HepG2 (cell line): Measurements from ENCODE around the gene HS6ST1. TPM values are rescaled to one million over a fixed set of nuclear protein-coding genes. Genes with fewer than 3 reads are reported as not detected.

ENCODE experiments used
- GTF3A ChIP-seq: sonication (generic); formaldehyde crosslinking; conservative IDR thresholded peaks from 2 replicates; pipeline ENCODE4 v1.4.0; 2020; ENCODE audit warnings: mild to moderate bottlenecking, missing genetic modification reagents
- HDAC2 ChIP-seq: sonication (generic); formaldehyde crosslinking; IDR thresholded peaks from 2 replicates; pipeline ENCODE4 v1.4.0; 2020; ENCODE audit warnings: missing genetic modification reagents
- HNF4G ChIP-seq, 2 experiments: sonication (generic) in 1 of 2; formaldehyde crosslinking in 1 of 2; IDR thresholded peaks; 2 replicates each; pipeline versions ENCODE4 v1.4.0 to v1.6.1; 2011 to 2020; ENCODE audit warnings: borderline replicate concordance in 2 of 2, low read depth in 2 of 2, mild to moderate bottlenecking in 2 of 2, low read length in 1 of 2, missing genetic modification reagents in 1 of 2, moderate library complexity in 1 of 2
- KDM5B ChIP-seq: sonication (generic); formaldehyde crosslinking; IDR thresholded peaks from 2 replicates; pipeline ENCODE4 v1.4.0; 2020; ENCODE audit warnings: missing genetic modification reagents, mild to moderate bottlenecking, borderline replicate concordance
- MTA1 ChIP-seq: sonication (generic); formaldehyde crosslinking; IDR thresholded peaks from 2 replicates; pipeline ENCODE4 v1.4.0; 2020; ENCODE audit warnings: missing genetic modification reagents, mild to moderate bottlenecking, borderline replicate concordance
- NCOA2 ChIP-seq: sonication (generic); formaldehyde crosslinking; IDR thresholded peaks from 2 replicates; pipeline ENCODE4 v1.8.0; 2022; ENCODE audit warnings: inconsistent platforms
- SRSF4 ChIP-seq: fragments of 200-400 bp; formaldehyde crosslinking; IDR thresholded peaks from one replicate; pipeline ENCODE4 v1.6.1; 2018; ENCODE audit warnings: mild to moderate bottlenecking, low read depth, low read length, moderate library complexity; ENCODE audit not compliant: poor library complexity, severe bottlenecking
- TFAP4 ChIP-seq: sonication (generic); IDR thresholded peaks from 2 replicates; pipeline ENCODE4 v1.6.1; 2016; ENCODE audit warnings: low read depth, borderline replicate concordance
- TFDP2 ChIP-seq: sonication (generic); formaldehyde crosslinking; IDR thresholded peaks from 2 replicates; pipeline ENCODE4 v1.4.0; 2020; ENCODE audit warnings: missing genetic modification reagents
- THAP9 ChIP-seq: sonication (generic); formaldehyde crosslinking; IDR thresholded peaks from 2 replicates; pipeline ENCODE4; 2020; ENCODE audit warnings: missing genetic modification reagents, mild to moderate bottlenecking, borderline replicate concordance
- TSC22D2 ChIP-seq: sonication (generic); formaldehyde crosslinking; IDR thresholded peaks from 2 replicates; pipeline ENCODE4 v1.5.1; 2020; ENCODE audit warnings: missing genetic modification reagents, mild to moderate bottlenecking, borderline replicate concordance
- XBP1 ChIP-seq: sonication (generic); formaldehyde crosslinking; IDR thresholded peaks from 2 replicates; pipeline ENCODE4 v1.5.0; 2020; ENCODE audit warnings: missing genetic modification reagents
- ZBTB7B ChIP-seq: sonication (generic); formaldehyde crosslinking; IDR thresholded peaks from 2 replicates; pipeline ENCODE4 v1.4.0; 2020; ENCODE audit warnings: missing genetic modification reagents
- ZNF614 ChIP-seq: IDR thresholded peaks from 2 replicates; pipeline ENCODE4 v1.6.1; 2018; ENCODE audit warnings: missing biosample characterization, missing genetic modification reagents, inconsistent platforms, borderline replicate concordance
- ZNF768 ChIP-seq: sonication (generic); formaldehyde crosslinking; IDR thresholded peaks from 2 replicates; pipeline ENCODE4 v1.4.0; 2020; ENCODE audit warnings: missing genetic modification reagents
- polyA plus RNA-seq, 8 experiments: library from polyadenylated mRNA; depleted of rRNA in 3 of 8; stranded (reverse) in 7 of 8; unstranded in 1 of 8; fragments of >200 nt; fragmentation: Illumina TruSeq in 4 of 8; extraction: Trizol in 4 of 8; gene quantifications; 2 replicates each; pipeline versions ENCODE4 v1.2.1 to v1.2.3, GENCODE V29; 2011 to 2016; ENCODE audit warnings: low read depth in 4 of 8, missing spikeins in 1 of 8, mixed read lengths in 1 of 8; ENCODE audit not compliant: insufficient read depth in 1 of 8
- total RNA-seq, 5 experiments: library from RNA; depleted of rRNA; stranded (reverse); fragments of >200 nt; fragmentation: Illumina TruSeq; extraction: Trizol; gene quantifications; 2 replicates each; pipeline ENCODE4 v1.2.3, GENCODE V29; 2016; ENCODE audit warnings: low read depth in 1 of 5
- TF ChIP-seq, protein P1 (sequence below): sonication (generic); formaldehyde crosslinking; IDR thresholded peaks from 2 replicates; pipeline ENCODE4 v1.5.1; 2020; ENCODE audit warnings: mild to moderate bottlenecking, missing genetic modification reagents, borderline replicate concordance
- TF ChIP-seq, protein P2 (sequence below): fragments of 450-650 bp; IDR thresholded peaks from 2 replicates; pipeline ENCODE4 v1.6.1; 2017; ENCODE audit warnings: mild to moderate bottlenecking

HS6ST1 gene
- total and polyA plus RNA-seq, 2 of the 13 experiments (the other 11 are each of a cell fraction or from before 2014, with no cell fraction given): 34.5 to 84.6 TPM

DNA sequence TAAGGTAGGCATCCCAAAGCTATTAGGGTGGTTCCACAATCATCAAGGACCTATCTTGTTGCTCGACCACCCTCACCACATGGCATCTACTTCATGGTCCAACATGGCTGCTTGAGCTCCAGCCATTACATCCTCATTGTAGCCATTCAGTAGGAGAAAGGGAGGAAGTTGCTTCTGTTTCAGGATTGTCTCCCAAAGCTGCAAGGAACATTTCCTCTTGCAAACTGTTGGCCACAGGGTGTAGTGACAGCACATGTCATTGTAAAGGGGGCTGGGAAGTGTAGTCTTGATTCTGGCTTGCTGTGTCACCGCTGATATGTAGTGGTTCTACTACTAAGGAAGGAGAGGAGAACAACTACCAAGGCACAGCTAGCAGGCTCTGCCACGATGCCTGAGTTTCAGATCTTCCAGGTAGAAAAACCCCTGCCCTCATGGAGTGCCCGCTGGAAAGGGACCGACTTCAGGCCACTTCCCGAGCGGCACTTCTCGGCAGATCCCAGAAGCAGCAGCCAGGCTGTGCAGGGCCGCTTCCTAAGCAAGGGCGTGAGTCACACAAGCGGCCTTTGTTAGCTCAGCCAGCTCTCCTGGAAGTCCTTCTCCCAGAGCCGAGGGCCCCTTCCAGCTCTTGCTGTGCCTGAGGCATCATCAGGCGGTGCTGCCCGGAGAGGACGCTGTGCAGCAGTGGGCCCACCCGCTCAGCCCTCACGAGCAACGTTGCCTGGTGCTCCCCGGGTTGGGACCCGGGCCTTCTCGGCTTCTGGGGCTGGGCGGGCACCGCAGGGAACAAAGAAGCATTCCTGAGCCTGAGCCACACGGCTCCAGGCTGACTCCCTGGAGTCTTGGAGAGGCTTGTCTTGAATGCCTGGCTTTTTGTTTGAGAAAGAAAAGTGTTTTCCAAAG, 58.2 kb downstream of the HS6ST1 start (continued):
- TF ChIP-seq THAP9 (CRISPR knock-in tag) (peak; percentile 43; the same call in 1 of the 2 replicates), KDM5B (CRISPR knock-in tag) (peak; percentile 76; the same call in 1 of the 2 replicates), MTA1 (CRISPR knock-in tag) (no peak), TFDP2 (CRISPR knock-in tag) (peak; percentile 40; the same call in 1 of the 2 replicates), TFAP4 (peak; percentile 24; the same call in 1 of the 2 replicates), ZNF768 (CRISPR knock-in tag) (peak; percentile 84), HDAC2 (CRISPR knock-in tag) (peak; percentile 57), GTF3A (CRISPR knock-in tag) (no peak), TSC22D2 (peak; percentile 81), ZBTB7B (CRISPR knock-in tag) (peak; percentile 67), SRSF4 (no peak), XBP1 (no peak), NCOA2 (peak; percentile 39; the same call in 1 of the 2 replicates), HNF4G (IDR thresholded peaks at IDR 0.05; ENCODE audit: borderline replicate concordance, low read depth, low read length) (no peak), HNF4G (CRISPR knock-in tag; IDR thresholded peaks at IDR 0.05; ENCODE audit: borderline replicate concordance, low read depth) (0 out of 2 replicates have a peak, but pooled peaks have one; percentile 57), ZNF614 (0 out of 2 replicates have a peak, but pooled peaks have one; percentile 45)
- TF ChIP-seq, protein P1, sequence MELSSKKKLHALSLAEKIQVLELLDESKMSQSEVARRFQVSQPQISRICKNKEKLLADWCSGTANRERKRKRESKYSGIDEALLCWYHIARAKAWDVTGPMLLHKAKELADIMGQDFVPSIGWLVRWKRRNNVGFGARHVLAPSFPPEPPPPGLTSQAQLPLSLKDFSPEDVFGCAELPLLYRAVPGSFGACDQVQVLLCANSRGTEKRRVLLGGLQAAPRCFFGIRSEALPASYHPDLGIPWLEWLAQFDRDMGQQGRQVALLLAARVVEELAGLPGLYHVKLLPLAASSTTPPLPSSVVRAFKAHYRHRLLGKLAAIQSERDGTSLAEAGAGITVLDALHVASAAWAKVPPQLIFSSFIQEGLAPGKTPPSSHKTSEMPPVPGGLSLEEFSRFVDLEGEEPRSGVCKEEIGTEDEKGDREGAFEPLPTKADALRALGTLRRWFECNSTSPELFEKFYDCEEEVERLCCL: no peak
- TF ChIP-seq, protein P2, sequence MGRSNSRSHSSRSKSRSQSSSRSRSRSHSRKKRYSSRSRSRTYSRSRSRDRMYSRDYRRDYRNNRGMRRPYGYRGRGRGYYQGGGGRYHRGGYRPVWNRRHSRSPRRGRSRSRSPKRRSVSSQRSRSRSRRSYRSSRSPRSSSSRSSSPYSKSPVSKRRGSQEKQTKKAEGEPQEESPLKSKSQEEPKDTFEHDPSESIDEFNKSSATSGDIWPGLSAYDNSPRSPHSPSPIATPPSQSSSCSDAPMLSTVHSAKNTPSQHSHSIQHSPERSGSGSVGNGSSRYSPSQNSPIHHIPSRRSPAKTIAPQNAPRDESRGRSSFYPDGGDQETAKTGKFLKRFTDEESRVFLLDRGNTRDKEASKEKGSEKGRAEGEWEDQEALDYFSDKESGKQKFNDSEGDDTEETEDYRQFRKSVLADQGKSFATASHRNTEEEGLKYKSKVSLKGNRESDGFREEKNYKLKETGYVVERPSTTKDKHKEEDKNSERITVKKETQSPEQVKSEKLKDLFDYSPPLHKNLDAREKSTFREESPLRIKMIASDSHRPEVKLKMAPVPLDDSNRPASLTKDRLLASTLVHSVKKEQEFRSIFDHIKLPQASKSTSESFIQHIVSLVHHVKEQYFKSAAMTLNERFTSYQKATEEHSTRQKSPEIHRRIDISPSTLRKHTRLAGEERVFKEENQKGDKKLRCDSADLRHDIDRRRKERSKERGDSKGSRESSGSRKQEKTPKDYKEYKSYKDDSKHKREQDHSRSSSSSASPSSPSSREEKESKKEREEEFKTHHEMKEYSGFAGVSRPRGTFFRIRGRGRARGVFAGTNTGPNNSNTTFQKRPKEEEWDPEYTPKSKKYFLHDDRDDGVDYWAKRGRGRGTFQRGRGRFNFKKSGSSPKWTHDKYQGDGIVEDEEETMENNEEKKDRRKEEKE: no peak
